ENCODE measurements around the gene MARK3. TPM values are rescaled to one million over a fixed set of nuclear protein-coding genes. Genes with fewer than 3 reads are reported as not detected.

The MARK3 gene
- total and polyA plus RNA-seq, 2 of the 13 experiments (the other 11 are each of a cell fraction or from before 2014, with no cell fraction given) = 47.7 to 56.6 TPM

DNA sequence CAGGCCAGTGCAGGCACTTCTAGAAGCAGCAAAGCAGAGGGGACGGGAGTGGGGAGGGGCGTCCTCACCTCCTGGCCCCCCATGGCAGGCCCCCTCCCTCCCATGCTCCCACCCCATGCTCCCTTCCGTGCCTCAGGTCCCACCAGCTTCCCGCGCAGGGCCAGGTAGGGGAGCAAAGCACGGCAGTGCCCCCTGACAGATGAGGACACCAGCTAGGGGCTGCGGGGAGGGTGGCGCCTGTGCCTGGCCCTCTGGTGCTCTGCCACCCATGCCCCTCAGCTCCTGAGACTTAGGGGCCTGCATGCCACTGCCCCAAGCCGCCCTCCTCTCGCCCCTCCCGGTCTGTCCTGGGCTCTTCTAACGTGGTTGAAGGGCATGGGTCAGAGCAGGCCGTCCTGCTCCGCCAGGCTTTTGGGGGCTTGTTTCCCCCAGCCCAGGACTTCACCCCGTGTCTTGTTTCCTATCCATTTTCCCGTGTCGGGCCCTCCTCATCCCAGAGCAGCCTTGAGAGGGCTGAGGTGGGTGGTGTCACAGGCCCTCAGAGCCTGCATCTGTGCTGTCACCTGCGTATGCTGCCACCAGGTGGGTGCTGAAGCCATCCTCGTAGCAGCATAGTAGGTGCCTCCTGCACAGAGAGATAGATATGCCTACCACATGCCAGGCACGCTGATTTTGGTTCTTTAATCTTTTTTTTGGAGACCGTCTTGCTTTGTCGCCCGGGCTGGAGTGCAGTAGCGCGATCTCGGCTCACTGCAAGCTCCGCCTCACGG is 154.0 kb downstream of the MARK3 start:
- Histone ChIP-seq H4K20me1 (ENCODE audit: insufficient read depth, low read length) (no peaks in the 10 kb centered on the region), H3K79me2 (ENCODE audit: insufficient read depth, low read length) (no peaks in the 10 kb centered on the region), H3K27me3 (ENCODE audit: control insufficient read depth in 1 of 2, insufficient read depth in 2 of 2, low read length in 2 of 2) (peaks cover 2 to 19% of the 10 kb centered on the region in 2 experiments; a peak in 2 of 5 replicates), H3K4me3 (replicated peaks in 1 of 3; ENCODE audit: insufficient read depth in 1 of 3, low read depth in 2 of 3, low read length in 3 of 3) (no peak overlapping the region), H2AFZ (ENCODE audit: low read length) (no peak overlapping the region), H3K4me2 (ENCODE audit: low read depth, low read length) (no peak overlapping the region), H3K36me3 (replicated peaks in 1 of 2; ENCODE audit: control insufficient read depth in 1 of 2, insufficient read depth in 2 of 2, low read length in 2 of 2) (no peaks in the 10 kb centered on the region; a peak in 1 of 5 replicates), H3K9ac (ENCODE audit: insufficient read depth, low read depth, low read length) (no peak overlapping the region), H3K4me1 (ENCODE audit: insufficient read depth, low read length) (peaks cover 57% of the 10 kb centered on the region), H3K9me3 (ENCODE audit: low read length) (no peaks in the 10 kb centered on the region), H3K27ac (ENCODE audit: extremely low read length, insufficient read depth, low read length) (no peak overlapping the region)
- FAIRE-seq (no peak), ATAC-seq (peak; percentile 38), DNase-seq (ENCODE audit: low spot score) (no peak)
- TF ChIP-seq ZNF501 (CRISPR knock-in tag; IDR thresholded peaks at IDR 0.05) (no peak), ZKSCAN1 (IDR thresholded peaks at IDR 0.05; ENCODE audit: low read length) (peak; percentile 85), GATAD1 (CRISPR knock-in tag; IDR thresholded peaks at IDR 0.05) (no peak), KLF6 (CRISPR knock-in tag; IDR thresholded peaks at IDR 0.05) (no peak), ZNF326 (CRISPR knock-in tag; IDR thresholded peaks at IDR 0.05; ENCODE audit: borderline replicate concordance) (peak; percentile 67; the same call in 1 of the 2 replicates), STAG1 (CRISPR knock-in tag; IDR thresholded peaks at IDR 0.05) (peak; percentile 39), PCBP1 (IDR thresholded peaks at IDR 0.05; ENCODE audit: borderline replicate concordance, low read depth, low read length) (no peak), ZNF468 (CRISPR knock-in tag; IDR thresholded peaks at IDR 0.05) (no peak), ZNF557 (CRISPR knock-in tag; IDR thresholded peaks at IDR 0.05) (no peak), NAIF1 (CRISPR knock-in tag; IDR thresholded peaks at IDR 0.05; ENCODE audit: borderline replicate concordance) (no peak), ZNF761 (CRISPR knock-in tag; conservative IDR thresholded peaks at IDR 0.05) (no peak), GTF3A (CRISPR knock-in tag; conservative IDR thresholded peaks at IDR 0.05) (no peak)
- TF ChIP-seq, protein P1, sequence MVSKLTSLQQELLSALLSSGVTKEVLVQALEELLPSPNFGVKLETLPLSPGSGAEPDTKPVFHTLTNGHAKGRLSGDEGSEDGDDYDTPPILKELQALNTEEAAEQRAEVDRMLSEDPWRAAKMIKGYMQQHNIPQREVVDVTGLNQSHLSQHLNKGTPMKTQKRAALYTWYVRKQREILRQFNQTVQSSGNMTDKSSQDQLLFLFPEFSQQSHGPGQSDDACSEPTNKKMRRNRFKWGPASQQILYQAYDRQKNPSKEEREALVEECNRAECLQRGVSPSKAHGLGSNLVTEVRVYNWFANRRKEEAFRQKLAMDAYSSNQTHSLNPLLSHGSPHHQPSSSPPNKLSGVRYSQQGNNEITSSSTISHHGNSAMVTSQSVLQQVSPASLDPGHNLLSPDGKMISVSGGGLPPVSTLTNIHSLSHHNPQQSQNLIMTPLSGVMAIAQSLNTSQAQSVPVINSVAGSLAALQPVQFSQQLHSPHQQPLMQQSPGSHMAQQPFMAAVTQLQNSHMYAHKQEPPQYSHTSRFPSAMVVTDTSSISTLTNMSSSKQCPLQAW (CRISPR knock-in tag; IDR thresholded peaks at IDR 0.05) = no peak
- TF ChIP-seq, protein P2, sequence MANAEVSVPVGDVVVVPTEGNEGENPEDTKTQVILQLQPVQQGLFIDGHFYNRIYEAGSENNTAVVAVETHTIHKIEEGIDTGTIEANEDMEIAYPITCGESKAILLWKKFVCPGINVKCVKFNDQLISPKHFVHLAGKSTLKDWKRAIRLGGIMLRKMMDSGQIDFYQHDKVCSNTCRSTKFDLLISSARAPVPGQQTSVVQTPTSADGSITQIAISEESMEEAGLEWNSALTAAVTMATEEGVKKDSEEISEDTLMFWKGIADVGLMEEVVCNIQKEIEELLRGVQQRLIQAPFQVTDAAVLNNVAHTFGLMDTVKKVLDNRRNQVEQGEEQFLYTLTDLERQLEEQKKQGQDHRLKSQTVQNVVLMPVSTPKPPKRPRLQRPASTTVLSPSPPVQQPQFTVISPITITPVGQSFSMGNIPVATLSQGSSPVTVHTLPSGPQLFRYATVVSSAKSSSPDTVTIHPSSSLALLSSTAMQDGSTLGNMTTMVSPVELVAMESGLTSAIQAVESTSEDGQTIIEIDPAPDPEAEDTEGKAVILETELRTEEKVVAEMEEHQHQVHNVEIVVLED (CRISPR knock-in tag; IDR thresholded peaks at IDR 0.05; ENCODE audit: borderline replicate concordance) = no peak
- TF ChIP-seq, protein P3, sequence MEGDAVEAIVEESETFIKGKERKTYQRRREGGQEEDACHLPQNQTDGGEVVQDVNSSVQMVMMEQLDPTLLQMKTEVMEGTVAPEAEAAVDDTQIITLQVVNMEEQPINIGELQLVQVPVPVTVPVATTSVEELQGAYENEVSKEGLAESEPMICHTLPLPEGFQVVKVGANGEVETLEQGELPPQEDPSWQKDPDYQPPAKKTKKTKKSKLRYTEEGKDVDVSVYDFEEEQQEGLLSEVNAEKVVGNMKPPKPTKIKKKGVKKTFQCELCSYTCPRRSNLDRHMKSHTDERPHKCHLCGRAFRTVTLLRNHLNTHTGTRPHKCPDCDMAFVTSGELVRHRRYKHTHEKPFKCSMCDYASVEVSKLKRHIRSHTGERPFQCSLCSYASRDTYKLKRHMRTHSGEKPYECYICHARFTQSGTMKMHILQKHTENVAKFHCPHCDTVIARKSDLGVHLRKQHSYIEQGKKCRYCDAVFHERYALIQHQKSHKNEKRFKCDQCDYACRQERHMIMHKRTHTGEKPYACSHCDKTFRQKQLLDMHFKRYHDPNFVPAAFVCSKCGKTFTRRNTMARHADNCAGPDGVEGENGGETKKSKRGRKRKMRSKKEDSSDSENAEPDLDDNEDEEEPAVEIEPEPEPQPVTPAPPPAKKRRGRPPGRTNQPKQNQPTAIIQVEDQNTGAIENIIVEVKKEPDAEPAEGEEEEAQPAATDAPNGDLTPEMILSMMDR (CRISPR knock-in tag; IDR thresholded peaks at IDR 0.05) = peak; percentile 56
- WGBS (ENCODE audit: low lambda C conversion rate) = 33% methylated on average over 13 of the region's 28 CpGs
- intact Hi-C loops (cut with micrococcal nuclease; ENCODE audit: unreplicated experiment) = no loop called here
- BruUV-seq (replicated peaks) = no TSS peak
- POLR2A ChIA-PET = interaction anchor here (0.9 to 6.9 kb wide), 2 partner anchors 10 to 15 kb away, joined by 4 to 37 read pairs; partner anchors contain the start of gene TRMT61A
- in situ Hi-C loops (cut with HindIII; ENCODE audit: extremely low pct_ligation_motif_present, low pct_unique_long_range_greater_than_20kb) = no loop called here
- CTCF ChIA-PET (ENCODE audit: low intra/inter-chr PET ratio, low total read pairs) = no interaction called here
